NCI-H345 treated with DMSO at 0.1 percent for 48 hours (cell line): Measurements from ENCODE around the gene SMYD5.
A peak's percentile ranks its signal among the peaks of the same experiment; 100 is the strongest.
"Not testable (repeated sequence)": the region's sequence is repeated elsewhere in the genome, so short reads cannot be mapped to it uniquely, and the experiment has no call there.

Experiments used
- DNase-seq: peaks from one replicate; lab custom pipeline; 2025; ENCODE audit not compliant: unreplicated experiment; lab: John Stamatoyannopoulos, UW

SMYD5 gene

DNA sequence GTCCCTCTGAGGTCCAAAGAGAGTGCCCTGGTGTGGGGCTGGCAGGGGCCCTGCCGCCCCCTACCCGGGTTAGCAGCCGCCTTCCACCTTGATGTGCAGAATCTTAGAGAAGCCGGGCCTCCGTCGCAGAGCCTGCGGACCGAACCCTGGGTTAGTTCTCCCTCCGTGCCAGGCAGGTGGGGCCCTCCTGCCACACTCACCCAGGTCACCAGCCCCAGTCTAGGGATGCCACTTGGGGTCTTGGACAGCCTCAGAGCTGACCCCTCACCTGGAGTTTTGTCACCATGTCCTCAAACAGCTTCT, 44.8 kb downstream of the SMYD5 start:
- DNase-seq, result no peak

DNA sequence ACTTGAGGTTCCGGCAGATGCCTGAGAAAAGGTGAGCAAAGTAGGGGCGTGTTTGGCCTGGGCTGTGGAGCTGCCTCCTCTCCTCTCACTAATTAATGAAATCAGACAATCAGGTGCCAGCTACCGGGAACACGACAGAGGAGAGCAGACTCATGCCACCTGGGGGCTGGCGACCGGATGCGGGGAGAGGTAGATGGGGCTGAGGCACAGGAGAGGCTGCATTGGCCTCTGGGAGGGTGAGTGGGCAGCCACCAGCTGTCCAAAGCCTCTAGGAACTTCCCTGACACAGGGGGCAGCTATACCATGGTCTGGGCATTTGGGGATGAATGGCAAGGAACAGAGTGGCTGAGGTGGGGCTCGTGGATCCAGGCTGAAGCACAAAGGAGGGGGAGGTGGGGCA, 45.2 kb downstream of the SMYD5 start:
- no peak for DNase-seq

DNA sequence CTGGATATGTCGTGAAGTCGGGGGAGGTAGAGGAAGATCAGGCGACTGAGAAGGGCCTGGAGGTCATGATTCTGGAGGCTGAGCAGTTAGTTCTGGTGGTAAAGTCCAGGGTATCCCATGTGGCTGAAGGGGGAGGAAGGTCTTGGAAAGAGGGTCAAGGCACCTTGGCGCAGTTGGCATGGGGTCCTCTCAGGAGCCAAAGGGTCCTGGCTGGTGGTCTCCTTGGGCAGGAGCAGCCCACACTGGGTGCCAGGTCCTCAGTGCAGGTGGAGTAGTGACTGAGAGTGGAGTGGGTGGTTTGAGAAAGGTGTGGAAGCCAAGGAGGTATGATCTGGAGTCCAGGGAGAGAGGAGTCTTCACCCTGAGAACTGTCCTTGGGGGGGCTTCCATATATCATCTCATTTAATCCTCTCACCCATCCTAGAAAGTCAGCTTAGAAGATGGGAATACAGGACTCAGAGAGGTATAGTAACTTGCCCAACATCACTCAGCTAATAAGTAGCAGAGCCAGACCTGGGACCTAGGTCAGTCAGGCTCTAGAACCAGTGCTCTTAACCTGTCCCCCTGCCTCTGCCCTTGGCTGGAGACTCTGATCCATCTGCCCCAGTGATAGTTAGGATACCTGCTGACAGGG, 45.8 kb downstream of the SMYD5 start:
- no peak for DNase-seq

DNA sequence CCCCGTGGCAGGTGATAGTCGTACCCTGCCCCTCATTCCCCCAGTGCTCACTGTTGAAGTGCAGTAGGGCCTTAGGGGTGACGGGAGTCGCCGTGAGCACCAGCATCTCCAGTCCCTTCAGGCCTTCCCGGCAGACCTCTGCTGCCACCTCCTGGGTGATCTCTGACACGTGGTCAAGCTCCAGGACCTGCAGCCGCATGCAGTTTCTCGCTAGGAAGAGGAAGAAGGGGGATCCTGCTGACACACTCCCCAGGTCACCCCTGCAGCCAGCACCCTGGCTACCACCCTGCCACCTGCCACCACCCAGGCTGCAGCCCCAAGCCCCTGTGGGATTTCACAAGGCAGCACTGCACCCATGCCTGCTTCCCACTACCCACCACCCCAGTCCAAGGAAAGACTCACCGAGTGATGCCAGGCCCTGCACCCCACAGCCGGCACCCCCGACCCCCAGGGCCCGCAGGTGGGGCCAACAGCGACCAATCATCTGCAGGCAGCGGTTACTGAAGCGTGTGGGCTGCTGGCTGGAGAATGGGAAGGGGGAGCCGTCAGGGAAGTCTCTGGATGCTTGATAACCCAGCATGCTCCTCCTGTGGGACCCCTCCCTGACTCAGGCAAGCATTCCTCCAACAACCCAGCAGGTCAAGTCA, 46.4 kb downstream of the SMYD5 start:
- no peak for DNase-seq

DNA sequence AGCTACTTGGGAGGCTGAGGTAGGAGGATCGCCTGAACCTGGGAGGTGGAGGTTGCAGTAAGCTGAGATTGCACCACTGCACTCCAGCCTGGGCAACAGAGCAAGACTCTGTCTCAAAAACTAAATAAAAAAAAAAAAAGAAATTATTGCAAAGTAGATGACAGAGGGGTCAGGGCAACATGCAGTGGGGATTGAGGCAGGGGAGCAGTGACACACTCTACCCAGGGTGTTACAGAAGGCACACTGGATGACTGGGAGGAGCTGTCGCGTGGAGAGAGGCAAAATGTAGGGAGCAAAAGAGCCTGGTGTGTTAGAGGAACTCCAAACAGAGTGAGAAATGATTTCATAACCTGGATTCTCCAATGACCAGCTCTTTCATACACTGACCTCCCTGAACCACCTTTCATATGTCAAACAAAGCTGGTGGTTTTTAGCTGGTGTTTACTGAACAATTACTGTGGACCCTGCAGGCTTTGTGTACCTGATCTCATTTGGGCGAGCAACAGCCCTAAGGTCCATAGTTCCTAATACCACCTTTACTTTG, 48.1 kb downstream of the SMYD5 start:
- no peak for DNase-seq

DNA sequence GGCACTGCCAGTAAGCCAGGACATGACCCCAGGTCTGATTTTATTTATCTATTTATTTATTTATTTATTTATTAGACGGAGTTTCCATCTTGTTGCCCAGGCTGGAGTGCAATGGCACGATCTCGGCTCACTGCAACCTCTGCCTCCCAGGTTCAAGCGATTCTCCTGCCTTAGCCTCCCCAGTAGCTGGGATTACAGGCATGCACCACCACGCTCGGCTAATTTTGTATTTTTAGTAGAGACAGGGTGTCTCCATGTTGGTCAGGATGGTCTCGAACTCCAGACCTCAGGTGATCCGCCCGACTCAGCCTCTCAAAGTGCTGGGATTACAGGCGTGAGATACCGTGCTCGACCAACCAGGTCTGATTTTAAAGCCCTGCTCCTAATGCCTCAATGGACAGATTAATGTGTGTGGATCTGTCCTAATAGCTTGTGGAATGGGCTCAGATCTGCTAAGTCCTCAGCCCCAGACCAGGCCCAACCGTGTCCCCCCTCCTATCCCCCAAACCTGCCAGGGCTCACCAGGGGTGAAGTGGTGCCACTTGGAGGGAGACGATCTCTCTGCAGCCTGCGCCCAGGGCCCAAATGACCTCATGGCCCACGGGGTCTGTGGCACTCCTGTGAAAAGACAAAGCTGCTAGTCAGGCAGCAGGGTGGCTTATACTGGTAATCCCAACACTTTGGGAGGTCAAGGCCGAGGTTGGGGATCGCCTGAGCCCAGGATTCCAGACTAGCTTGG, 48.8 kb downstream of the SMYD5 start:
- not testable (repeated sequence) for DNase-seq

DNA sequence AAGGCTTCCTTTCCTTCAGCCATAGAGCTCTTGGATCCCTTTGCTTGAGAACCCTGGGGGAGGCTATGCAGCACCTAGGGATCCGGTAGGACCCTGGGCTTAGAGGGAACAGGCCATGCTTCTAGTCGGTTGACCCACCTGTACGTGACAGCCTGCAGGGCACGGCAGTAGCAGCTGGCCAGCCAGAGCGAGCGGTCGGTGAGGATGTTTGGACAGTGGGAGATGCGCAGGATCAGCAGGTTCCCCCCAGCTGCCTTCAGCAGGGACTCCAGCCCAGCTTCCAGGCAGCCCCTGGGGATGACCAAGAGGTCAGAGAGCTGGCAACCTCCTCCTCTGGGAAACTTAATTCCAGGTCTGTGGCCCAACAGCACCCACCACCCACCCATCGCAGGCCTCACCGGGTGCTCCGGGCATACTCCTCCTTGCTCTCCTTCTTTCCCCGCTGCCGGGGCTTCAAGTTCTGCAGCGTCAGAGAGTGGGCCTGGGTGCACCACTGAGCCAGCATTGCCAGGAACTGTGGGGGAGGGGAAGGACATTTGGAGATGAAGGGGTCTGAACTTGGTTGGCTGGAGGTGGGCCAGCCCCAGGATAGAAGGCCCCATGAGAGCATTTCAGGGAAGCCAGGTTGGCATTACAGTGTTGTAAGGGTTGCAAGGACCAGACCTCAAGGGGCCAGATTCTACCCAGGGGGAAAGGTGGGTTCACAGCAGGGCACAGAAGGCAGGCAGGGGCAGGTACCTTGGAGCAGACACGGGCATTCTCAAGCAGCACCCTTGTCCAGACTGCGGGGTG, 49.7 kb downstream of the SMYD5 start:
- DNase-seq, result no peak

DNA sequence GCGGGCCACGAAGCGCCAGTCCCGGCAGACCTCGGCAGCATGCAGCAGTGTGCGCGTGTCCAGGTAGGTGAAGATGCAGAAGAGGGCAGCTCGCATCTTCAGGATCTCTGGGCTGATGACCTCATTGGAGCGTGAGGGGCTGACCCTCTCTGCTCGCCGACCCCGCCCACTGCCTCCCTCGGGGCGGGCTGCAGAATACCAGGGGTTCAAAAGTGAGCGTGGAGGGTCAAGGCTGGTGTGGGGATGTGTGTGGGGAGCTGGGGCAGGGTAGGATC, 50.2 kb downstream of the SMYD5 start:
- DNase-seq, result no peak

DNA sequence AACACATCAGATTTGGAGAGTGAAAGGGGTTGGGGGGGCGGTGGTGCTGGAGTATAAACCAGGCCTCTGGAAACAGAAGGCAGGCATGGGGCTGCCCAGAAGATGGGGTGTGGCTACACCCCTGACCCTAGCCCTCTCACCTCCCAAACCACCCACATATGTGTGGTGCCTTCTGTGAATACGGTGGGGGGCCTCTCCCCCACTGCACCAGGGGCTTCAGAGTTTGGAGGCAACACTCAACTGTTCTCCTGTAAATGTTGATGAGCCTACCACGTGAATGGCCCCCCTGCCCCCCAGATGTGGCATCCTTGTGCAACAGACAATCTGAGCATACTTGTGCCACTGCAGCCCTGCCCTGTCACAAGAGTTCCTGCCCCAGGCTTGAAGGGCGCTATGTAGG, 50.7 kb downstream of the SMYD5 start:
- no peak for DNase-seq

DNA sequence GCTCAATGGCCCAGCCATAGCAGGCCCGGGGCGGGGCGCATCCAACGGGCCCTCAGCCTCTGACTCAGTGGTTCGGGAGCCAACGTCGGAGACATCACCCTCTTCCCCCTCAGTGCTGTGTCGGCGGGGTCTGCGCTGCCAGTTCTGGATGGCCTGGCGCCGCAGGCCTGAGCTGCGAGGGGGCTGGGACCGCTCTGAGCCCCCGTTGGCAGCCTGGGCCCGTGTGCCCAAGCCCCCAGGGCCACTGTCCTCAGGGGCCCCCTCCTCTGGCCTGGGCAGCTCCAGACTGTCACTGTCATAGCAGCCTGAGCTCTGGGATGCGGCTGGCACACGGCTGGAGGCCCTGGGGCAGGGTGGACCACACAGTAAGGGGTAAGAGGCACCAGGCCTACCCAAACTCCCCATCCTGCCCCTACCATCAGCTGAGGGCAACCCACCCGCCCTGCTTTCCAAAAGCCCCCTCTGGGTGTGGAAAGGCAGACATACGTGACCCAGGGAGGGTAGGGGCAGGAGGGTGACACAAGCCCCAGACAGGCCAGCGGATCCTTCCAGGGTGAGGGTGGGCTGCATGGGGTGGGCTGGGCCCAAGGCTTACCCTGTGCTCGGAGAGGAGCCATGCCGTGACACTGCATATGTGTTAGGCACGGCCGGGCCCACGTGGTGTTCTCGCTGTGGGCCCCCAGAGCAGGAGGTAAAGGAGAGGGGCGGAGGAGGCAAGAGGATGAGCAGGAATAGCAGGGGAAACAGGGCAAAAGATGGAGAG, 51.4 kb downstream of the SMYD5 start:
- no peak for DNase-seq

DNA sequence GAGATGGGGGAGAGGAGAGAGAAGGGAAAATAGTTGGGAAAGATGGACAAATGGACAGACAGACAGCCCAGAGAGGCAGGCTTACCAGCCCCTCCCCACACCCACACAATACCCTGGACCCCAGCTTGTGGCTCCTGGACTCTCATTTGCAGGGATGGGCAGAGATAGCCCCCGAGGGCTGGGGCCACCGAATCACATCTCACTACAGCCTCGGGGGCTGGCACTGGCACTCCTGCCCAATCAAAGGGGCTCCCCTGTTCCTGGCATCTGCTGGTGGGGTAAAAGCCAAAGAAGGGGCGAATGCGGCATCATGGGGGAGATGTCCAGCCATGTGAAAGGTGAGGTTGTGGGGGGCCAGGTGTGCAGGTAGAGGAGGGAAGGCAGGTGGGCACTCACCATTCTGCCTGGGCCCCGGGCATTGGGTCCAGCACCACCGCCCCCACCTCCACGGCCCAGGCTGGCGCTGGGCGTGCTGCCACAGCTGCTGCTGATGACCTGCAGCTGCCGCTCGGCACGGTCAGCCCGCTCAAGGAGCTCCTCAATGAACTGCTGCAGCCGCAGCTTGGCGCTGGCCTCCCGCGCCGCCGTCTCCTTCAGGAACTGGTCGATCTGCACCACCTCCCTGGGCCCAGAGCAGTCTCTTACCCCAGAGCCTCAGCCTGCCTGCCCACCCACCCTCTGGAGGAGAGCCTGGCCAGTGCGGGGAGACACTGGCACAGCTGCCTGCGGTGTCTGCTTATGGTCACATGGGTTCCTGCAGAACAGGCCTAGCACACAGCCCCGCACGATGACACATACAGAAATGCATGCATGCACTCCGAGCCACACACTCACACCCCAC, 52.2 kb downstream of the SMYD5 start:
- no peak for DNase-seq

DNA sequence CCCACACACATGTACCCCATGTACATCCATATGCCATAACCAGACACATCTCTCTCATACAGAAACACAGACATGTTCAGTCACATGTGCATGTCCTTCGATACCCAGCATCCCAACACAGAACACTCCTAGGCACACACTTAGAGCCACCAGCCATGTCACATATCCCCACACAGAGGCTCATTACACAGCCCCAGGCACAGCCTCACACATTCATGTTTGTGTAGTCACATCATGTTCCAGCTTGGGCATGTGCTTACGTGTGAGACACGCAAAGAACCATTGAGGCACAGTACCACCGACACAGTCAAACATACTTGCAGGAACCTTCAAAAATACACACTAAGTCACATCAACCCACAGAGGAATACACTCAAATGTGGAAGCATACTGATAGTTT, 53.0 kb downstream of the SMYD5 start:
- no peak for DNase-seq

DNA sequence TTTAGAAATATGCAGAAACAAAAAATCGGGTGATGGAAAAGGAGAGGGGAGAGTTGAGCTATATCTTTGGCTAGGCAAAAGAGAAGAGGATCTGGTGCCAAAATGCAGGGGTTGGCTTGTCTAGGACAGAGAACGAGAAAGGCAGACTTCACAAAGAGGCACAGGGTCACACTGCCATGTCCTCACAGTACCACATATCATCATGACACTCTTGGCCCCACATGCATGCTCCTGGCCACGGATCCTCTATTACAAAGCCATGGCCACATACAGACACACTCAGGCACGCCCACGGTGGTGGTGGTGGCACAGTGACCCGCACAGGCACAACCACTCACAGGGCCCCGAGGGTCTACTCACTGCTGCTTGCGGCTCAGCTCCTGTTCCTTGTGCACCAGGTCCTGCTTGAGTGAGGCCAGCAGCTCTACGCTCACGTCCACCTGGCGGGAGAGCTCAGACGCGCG, 54.4 kb downstream of the SMYD5 start:
- no peak for DNase-seq

DNA sequence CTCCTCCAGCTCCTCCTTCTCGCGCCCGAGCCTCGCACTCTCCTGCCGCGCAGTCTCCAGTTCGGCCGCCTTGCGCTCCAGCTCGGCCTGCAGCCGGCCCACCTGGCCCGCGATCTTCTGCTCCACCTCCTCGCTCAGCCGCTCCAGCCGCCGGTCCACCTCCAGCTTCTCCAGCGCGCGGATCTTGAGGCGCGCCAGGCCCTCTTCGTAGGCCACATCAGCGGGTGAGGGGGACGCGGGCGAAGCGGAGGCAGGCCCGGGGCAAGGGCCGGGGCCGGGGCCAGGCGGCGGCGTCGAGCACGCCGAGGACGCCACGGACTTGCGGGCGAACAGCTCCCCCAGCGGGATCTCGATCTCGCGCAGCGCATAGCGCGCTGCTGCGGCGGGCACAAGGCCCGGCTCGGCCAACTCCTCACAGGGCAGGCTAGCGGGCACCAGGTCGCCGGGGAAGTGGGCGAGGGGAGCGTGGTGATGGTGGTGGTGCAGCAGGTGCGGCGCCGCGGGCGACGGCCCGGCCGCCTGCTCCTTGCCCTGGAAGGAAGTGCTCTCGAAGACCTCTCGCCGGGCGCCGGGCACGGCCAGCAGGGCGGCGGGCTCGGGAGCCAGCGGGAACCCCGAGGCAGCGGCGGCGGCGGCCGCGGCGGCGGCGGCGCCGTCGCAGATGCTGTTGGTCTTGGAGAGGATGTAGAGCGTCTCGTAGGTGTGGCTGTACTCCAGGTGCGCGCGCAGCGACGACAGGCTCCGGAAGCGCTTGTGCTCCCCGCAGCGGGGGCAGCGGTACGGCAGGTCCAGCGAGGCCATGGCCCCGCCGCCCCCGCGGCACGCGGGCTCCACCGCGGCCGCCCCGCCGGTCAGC, 55.0 kb downstream of the SMYD5 start:
- peak; percentile 76 for DNase-seq

DNA sequence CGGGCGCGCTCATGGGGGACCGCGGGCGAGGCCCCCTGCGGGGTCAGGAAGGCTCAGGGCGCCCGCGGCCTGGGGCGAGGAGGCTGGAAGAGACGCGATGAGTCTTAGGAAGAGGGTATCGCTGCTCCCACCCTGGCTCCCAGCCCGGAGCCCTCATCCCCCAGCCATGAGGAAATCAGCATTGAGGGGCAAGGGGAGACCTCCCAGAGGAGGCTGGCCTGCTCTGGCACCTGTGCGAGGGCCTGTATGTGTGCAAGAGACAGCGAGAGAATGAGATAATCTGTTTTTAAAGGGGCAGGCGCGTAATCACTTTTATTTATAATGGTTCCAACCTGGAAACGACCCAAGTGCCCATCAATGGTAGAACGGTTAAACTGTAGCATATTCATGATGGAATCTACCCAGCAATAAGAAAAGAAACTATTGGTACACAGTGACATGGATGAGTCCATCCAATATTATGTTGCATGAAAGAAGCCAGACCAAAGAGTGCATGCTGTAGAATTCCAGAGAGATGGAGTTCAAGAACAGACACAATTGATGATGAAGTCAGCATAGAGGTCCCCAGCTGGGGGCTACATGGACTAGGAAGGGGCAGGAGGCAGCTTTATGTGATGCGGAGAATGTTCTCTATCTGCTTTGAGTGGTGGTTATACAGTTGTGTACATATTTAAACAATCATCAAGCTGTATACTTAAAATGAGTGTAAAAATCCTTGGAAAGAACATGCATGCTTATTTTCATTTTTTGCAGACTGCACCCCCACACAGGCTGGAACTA, 55.8 kb downstream of the SMYD5 start:
- no peak for DNase-seq

DNA sequence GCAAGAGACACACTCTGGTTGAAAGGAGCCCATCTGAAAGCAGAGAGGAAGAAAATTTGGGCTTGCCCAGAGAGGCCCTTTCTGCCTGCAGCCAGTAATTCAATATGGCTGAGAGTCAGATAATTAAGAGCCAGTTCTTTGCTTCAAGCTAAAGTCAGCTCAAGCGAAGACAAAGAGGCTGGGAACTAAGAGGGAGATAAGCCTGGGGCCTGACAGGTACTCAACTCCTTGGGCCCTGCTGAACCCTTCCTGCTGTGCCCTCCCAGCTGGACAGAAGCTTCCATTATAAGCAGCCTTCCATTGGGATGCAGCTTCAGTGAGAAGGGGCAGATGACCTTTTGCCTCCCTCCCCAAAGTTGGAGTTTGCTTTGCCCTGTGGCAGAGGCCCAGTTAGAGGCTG, 58.2 kb downstream of the SMYD5 start:
- DNase-seq, result no peak
